NCI-H226 (cell line): ENCODE results near the gene CYP8B1.

Experiments used
- DNase-seq: peaks from one replicate; pipeline ENCODE4 v3.0.0-alpha.2; 2015

Gene CYP8B1, protein sequence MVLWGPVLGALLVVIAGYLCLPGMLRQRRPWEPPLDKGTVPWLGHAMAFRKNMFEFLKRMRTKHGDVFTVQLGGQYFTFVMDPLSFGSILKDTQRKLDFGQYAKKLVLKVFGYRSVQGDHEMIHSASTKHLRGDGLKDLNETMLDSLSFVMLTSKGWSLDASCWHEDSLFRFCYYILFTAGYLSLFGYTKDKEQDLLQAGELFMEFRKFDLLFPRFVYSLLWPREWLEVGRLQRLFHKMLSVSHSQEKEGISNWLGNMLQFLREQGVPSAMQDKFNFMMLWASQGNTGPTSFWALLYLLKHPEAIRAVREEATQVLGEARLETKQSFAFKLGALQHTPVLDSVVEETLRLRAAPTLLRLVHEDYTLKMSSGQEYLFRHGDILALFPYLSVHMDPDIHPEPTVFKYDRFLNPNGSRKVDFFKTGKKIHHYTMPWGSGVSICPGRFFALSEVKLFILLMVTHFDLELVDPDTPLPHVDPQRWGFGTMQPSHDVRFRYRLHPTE

DNA sequence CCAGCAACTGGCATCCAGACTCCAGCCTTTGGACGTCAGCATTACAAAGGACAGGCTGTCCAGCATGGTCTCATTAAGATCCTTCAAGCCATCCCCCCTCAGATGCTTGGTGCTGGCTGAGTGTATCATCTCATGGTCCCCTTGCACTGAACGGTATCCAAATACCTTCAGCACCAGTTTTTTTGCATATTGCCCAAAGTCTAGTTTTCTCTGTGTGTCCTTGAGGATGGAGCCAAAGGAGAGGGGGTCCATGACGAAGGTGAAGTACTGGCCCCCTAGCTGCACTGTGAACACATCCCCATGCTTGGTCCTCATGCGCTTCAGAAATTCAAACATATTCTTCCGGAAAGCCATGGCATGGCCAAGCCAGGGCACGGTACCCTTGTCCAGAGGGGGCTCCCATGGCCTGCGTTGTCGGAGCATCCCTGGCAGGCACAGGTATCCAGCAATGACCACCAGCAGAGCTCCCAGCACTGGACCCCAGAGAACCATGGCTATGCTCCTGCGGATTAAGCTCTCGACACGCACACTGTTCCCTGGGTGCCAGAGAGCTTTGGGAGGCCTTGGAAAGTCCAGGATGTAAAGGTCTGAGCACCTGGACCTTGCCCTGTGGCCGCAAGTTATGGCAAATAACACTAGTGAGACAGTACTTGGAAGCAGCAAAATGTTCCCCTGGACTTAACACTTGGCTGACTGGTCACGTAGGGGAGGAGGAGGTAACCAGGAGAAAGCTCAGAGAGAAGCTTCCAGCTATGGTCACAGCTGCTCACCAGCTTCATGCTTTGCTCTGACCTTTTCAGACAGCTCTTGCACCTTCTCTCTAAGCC, at the start of gene CYP8B1:
Gene CYP8B1 (minus strand): TSS at position 555 of the 827 bp plus-strand sequence. CDS start 63 bp downstream, at position 492.
- no peak for DNase-seq

DNA sequence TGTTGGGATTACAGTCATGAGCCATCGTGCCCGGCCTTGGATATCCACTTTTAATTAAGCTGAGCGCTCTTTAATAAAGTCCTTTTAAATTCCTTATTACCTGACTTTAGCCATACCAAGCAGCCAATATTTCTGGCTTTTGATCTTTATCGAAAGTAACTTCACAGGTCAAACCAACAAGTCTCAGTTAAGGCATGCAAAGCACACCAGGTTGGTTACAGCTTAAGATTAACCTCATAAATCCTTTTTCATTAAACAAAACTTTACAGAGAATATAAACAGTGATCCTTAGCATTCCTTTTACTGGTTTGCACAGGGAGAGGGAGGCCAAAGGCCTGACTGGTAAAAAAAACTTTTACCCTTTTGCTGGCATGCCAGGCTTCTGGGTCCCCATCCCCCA, 47.9 kb upstream of the CYP8B1 start:
- no peak for DNase-seq

DNA sequence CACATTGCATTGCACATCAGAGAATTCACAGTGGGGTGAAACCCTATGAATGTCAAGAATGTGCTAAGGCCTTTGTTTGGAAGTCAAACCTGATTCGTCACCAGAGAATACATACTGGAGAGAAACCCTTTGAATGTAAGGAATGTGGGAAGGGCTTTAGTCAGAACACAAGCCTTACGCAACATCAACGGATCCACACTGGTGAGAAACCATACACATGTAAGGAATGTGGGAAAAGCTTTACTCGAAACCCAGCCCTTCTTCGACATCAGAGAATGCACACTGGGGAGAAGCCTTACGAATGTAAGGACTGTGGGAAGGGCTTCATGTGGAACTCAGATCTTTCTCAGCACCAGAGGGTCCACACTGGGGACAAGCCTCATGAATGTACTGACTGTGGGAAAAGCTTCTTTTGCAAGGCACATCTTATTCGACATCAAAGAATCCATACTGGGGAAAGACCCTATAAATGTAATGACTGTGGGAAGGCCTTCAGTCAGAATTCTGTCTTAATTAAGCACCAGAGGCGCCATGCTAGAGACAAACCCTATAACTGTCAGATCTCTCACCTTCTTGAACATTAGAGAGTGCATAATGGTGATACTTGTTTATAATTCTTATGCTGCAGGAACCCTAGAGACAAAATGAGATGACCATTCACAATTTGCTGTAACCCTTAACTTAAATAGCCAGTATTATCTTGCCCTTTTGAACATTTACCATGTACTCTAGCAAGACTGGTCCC, 39.3 kb upstream of the CYP8B1 start:
- no peak for DNase-seq

DNA sequence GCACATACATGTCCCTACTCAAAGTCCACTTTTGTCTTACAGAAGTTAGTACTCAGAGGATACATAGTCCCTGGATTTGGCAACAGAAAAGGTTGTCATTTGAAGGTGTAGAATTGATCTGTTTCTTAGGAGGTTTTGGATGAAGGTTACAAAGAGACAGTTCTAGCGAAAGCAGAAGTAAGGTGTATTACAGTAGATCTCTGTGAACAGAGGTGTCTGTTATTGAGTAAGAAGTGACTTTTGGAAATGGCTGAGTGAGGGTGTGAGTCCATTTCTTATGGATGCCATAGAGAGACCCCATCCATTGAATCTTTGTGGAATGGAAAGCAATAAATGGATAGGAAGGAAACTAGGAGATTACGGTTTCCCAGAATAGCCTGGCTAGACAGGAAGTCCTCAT, 35.9 kb upstream of the CYP8B1 start:
- DNase-seq, result no peak

DNA sequence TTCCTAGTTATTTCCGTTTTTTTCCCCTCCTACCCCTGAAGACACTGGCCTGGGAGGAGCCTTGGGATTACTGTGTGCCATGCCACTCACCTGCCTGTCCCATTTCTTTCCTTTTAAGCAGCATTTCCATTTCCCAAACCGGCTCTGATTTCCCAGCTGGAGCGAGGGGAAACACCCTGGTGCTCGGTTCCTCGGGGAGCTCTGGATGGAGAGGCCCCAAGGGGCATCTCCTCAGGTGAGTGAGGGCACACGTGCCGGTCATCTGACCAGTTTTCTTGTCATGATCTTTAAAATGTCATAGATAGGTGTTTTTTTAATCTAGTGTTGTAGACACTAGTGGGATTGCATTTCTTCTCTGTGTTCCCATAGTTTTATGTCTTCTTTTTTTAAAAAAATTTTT, 33.0 kb upstream of the CYP8B1 start:
- no peak for DNase-seq

DNA sequence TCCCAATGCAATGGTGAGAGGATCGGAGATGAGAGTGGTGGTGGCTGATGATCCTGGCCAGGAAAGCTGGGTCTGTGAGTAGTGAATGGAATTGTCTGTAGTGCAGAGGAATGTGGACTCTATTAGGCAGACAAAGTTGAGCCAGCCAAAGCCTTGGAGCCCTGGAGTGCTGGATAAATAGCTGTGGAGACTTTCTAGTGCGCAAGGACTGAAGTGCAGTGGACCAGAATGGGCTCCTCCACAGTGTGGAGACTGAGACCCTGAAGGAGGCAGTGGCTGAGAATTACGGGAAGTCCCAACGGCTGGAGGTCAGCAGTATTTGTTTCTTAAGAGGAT, 31.1 kb upstream of the CYP8B1 start:
- DNase-seq, result no peak

DNA sequence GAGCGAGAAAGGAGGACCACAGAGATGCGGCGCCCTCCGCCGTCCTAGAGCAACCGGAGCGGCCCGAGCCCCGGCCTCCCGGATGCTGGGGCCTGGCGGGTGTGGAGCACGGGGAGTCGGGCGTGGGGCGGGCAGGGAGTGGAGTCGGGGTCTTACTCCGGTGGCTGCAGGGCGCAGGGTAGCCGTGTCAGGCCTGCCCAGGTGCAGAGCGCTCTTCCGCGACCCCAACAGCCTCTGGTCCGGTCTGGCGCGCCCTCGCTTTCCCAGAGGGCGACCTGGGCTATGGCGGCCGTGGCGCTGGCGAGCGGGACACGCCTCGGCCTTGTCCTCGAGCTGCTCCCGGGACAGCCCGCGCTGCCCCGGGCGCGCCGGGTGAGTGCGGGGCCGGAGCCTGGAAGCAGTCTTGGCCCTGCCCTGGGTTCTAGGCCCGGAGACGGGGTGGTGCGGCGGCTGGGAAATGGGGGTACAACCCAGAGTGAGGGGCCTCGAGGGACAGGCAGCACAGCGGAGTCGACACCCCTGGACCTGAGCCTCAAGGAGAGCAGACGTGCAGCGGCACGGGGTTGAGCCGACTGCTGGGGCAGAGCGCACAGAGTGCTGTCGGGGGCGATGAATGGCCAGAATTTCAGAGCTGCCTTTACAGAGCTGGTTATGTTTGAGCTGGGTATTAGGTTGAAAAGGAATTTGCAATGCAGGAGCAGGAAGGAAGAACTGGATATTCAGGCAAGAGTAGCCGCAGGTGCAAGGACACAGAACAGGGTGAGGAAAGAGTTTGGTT, 30.6 kb upstream of the CYP8B1 start, which contains the start of gene ZNF662:
Gene ZNF662 (plus strand): TSS at position 73 of the 778 bp plus-strand sequence. CDS start 1,973 bp downstream, outside the sequence.
- DNase-seq, result no peak

DNA sequence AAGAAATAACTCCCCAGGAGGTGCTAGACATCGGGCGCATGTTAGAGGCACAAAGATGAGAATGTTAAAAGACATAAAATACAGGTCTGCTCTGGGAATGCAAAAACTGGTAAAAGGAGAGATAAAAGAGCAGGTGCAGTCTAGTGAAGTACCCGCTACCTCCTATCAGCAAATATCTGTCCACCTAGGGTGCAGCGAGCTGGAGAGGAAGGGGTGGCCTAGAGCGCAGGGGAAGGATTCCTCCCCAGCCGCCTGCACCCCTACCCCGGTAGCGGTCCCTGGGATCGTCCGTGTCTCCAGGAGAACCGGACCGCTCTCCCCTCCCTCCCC, 30.0 kb upstream of the CYP8B1 start:
- DNase-seq, result no peak

DNA sequence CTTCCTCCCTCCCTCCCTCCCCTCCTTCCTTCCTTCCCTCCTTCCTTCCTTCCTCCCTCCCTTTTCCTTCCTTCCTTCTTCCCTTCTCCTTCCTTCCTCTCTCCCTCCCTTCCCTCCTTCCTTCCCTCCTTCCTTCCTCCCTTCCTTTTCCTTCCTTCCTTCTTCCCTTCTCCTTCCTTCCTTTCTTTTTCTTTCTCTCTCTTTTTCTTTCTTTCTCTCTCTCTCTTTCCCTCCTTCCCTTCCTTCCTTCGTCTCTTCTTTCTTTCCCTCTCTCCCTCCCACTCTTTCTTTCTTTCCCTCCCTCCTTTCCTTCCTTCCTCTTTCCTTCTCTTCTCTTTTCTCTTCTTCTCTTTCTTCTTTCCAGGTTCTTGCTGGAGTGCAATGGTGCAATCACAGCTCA, 28.4 kb upstream of the CYP8B1 start:
- no peak for DNase-seq

DNA sequence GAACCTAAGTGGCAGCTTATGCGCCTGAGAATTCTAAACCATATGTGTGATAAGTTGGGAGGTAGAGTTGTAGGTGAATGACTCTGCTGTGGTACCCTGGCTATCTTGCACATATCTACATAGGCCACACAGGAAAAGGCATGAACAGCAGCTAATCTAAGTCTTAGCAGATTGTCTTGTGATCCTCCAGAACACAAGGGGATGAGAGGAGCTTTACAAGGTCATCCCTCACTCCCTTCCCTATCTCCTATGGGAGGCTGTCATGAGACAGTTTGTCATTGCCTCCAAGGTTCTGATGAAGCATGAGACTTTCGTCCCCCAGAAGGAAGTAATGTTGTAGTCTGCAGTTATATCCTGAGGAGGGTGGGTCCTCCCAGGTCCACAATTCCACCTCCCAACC, 26.6 kb upstream of the CYP8B1 start:
- no peak for DNase-seq

DNA sequence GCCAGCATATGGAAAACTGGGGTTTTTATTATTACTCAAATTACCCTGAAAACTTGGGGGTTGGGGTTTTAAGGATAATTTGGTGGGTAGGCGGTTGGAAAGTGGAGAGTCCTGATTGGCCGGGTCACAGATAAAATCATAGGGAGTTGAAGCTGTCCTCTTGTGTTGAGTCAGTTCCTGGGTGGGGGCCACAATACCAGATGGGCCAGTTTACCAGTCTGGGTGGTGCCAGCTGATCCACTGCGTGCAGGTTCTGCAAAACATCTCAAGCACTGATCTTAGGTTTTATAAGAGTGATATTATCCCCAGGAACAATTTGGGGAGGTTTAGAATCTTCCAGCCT, 25.4 kb upstream of the CYP8B1 start:
- no peak for DNase-seq

DNA sequence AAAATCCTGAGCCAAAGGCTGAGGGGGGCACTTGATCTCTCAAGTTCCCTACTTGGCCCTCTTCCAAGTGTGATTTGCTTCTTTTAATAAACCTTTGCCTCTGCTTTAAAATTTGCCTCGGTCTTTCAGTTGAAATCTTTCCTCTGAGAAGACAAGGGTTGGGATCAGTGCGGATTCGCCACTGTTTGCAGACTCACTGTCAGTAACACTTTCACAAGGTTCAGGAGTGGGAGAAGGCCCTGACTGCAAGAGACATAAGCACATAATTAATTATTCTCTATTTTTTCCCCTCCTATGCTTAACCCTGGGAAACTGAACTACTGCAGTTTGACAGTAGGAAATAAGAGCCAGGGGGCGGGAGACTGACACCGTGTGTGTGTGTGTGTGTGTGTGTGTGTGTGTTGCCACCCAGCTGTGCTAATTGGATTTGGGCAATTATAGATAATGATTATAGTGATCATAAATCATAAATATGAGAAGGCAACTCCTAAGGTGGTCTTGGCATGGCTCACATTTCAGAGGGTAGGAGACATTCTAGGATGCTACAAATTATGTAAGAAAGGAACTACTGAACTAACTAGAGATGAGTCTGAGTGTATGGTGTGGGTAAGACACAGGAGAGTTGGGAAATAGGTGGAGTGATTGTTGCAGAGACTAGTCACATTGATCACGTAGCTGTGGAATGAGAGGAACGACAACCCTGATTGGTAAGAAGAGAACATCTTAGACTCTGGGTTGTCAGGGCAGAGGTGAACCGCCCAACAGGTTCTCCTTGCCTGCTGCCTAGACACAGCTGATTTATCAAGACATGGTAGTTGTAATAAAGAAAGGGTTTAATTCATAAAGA, 24.8 kb upstream of the CYP8B1 start:
- DNase-seq, result no peak

DNA sequence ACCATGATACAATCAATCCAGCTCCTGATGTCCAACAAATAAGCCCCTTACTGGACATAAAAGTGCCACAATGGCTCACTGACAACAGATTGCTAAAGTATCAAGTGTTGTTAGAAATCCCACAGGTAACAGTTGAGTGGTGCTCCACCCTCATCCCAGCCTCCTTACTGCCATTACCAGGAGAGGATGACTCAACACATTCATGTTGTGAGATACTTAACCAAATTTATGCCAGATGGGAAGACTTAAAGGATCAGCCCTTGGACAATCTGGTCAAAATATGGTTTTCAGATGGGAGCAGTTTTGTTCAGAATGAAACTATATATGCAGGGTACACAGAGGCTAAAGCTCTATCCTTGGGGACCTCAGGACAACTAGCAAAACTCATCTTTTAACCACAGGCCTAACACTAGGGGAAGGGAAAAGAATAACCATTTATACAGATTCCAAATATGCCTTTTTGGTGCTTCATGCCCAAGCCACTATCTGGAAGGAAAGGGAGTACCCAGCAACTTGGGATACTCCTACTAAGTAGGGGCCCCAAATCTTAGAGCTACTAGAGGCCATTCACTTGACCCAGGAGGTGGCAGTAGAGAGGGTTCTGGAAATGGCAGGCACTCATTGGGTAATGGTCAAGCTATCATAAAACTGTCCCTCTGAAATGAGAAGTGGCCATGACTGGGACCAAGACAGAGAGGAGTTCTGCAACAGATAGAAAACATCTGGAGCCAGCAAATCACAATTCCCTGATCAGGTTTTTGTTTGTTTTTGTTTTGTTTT, 23.4 kb upstream of the CYP8B1 start:
- DNase-seq, result no peak

DNA sequence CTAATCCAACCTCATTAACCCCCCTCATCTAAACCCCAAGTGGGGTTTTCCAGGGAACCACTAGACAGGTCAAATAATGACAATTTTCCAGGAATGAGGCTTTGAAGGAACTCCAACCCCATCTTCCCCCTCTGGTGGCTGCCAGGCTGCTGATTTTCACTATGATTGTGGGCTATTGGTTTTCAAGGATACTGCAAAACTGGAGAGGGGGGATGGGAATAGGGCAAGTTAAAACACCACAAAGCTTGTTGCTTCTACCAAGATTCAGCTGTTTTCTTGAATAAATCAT, 19.8 kb upstream of the CYP8B1 start:
- no peak for DNase-seq

DNA sequence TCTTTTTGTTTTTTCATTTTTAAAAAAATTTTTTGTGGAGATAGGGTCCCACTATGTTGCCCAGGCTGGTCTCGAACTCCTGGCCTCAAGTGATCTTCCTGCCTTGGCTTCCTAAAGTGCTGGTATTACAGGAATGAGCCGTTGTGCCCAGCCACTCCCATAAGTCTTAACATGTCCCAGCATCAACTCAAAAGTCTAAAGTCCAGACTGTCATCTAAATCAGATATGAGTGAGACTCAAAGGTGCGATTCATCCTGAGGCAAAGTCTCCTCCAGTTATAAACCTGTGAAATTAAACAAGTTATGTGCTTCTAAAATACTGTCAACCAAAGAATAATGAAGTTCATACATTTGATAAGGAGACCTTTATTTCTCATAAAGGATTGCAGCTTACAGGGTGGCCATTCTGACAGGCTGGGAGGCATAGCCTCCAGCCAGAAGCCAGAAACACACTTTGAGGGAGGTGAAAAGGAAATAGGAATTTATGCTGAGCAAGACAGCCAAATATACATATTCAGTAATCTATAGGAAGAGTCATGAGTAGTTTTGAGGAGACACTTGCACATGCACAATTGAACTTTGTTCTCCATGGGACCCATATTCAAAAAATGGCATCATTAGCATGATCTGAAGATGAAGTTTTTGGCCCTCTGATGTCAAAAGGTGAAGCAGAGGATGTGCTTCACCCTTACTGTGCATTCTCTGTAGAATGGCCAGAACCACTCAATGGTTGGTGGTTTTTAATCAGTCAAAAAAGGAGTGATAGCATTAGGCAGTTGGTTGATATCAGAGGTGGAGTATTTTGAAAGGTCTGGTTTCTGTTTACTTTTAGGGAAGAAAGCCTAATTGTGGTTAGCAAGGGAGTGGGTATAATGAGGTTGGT, 19.3 kb upstream of the CYP8B1 start:
- DNase-seq, result no peak

DNA sequence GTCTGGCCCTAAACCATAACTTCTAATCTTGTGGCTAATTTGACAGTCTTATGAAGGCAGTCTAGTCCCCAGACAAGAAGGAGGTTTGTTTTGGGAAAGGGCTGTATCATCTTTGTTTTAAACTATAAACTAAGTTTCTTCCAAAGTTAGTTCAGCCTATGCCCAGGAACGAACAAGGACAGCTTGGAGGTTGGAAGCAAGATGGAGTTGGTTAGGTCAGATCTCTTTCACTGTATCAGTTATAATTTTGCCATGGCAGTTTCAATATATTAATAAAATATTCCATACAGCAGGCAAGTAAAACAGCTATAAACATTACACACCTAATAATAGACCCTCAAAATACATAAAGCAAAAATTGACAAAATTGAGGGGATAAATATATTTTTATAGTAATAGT, 17.1 kb upstream of the CYP8B1 start:
- no peak for DNase-seq

DNA sequence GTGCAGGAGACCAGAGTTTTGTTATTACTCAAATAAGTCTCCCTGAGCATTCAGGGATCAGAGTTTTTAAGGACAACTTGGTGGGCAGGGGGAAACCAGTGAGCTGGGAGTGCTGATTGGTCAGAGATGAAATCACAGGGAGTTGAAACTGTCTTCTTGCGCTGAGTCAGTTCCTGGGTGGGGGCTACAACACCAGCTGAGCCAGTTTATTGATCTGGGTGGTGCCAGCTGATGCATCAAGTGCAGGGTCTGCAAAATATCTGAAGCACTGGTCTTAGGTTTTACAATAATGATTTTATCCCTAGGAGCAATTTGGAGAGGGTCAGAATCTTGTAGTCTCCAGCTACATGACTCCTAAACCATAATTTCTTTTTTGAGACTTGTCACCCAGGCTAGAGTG, 16.5 kb upstream of the CYP8B1 start:
- no peak for DNase-seq

DNA sequence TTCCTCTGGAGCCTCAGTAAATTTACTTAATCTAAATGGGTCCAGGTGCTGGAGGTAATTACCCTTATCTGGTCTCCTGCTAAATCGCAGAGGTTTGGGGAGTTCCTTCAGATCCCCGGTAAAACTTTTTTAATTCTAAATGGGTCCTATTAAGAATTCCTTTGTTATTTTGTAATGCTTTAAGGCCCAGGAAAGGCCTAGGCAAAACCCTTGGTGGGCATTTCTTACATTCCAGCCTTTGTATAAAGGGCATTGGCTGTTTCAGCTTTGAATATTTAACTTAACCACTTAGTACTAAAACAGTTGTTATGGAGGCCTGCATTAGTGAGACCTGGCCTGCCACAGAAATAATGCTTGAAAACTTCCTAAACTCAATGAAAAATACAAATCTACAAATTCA, 15.4 kb upstream of the CYP8B1 start:
- no peak for DNase-seq

DNA sequence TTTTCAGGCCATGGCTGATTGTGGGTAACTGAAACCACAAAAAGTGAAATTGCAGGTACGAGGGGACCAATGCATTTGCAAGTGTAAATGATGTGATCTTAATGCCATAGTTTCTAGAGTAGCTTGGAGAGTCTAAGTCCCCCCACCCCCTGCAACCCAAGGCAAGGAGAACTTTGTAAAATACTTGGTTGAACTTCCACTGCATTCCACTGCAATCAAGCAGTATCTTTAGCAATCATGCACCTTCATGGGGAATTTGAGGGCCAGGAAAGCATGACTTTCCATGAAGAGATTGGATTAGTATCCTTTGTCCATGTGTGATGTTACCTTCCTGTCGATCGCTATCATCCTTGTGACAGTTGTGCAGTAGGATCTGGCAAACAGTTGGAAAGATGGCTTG, 11.4 kb upstream of the CYP8B1 start:
- no peak for DNase-seq

DNA sequence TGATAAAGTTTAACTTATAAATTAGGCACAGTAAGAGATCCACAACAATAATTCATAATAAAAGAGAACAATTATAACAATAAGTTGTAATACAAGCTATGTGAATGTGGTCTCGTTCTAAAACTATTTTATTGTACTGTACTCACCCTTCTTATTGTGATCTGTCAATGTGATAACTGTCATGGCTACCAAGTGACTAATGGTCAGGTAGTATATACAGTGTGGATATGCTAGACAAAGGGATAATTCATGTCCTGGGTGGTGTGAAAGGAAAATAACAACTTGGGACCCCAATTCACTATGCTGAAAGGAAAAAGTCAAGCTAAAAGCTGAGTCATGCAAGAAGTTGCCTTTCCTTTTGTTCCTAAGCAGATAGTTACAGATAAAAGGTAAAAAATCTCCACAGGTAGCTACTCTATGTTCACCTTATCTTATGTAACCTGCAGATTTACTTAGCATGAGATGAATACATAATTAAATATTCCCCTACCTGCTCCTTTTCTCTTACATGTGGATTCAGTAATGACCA, 10.7 kb upstream of the CYP8B1 start:
- no peak for DNase-seq
